Ovary (tissue), 9 donors: ENCODE results near the gene GNG7. TPM values are rescaled to one million over a fixed set of nuclear protein-coding genes. Genes with fewer than 3 reads are reported as not detected.
A peak's percentile ranks its signal among the peaks of the same experiment; 100 is the strongest.

Experiments
- DNase-seq, 5 donors: peaks; one replicate each; pipeline ENCODE4 v3.0.0-alpha.2; 2019 to 2020
- H3K27ac ChIP-seq, 2 donors: fragments of 200-600 bp; one replicate each; pipeline versions ENCODE4 v1.5.1 to v1.8.0; 2019 to 2022
- H3K27me3 ChIP-seq: fragments of 200-600 bp; one replicate; pipeline ENCODE4 v1.8.0; 2022
- H3K36me3 ChIP-seq: fragments of 200-600 bp; sonication (generic); one replicate; pipeline ENCODE4 v1.5.1; 2019
- H3K4me1 ChIP-seq: one replicate; pipeline ENCODE4 v1.8.1; 2013; ENCODE audit warnings: mild to moderate bottlenecking, moderate library complexity; ENCODE audit not compliant: insufficient read depth
- H3K4me3 ChIP-seq: fragments of 200-600 bp; sonication (generic); one replicate; pipeline ENCODE4 v1.5.1; 2017
- H3K9me3 ChIP-seq, 2 donors: fragments of 200-600 bp in 1 of 2; sonication (generic) in 1 of 2; one replicate each; pipeline versions ENCODE4 v1.5.1 to v1.8.1; 2013 to 2019; ENCODE audit warnings: mild to moderate bottlenecking in 1 of 2, moderate library complexity in 1 of 2
- CTCF ChIP-seq, 3 donors: fragments of 450-650 bp in 2 of 3; fragments of 200-600 bp in 1 of 3; IDR thresholded peaks; one replicate each; pipeline versions ENCODE4 v1.5.1 to v1.8.0; 2016 to 2022; ENCODE audit warnings: antibody characterized with exemption in 3 of 3, mild to moderate bottlenecking in 1 of 3
- EP300 ChIP-seq: sonication (generic); formaldehyde crosslinking; IDR thresholded peaks from one replicate; pipeline ENCODE4 v1.6.1; 2017; ENCODE audit warnings: antibody characterized with exemption
- POLR2A ChIP-seq: fragments of 450-650 bp; IDR thresholded peaks from one replicate; pipeline ENCODE4 v1.6.1; 2017; ENCODE audit warnings: antibody characterized with exemption, mild to moderate bottlenecking, moderate library complexity
- WGBS, 3 donors: extraction: QIAGEN DNeasy Blood & Tissue Kit in 1 of 3; methylation state at CpG; one replicate each; pipeline versions ENCODE4 v1.1.5 to v1.1.7; 2013 to 2017; 5-methylcytosine and 5-hydroxymethylcytosine counted together
- intact Hi-C, 4 donors: fragments of 100-400 bp; cut with DNase I; formaldehyde crosslinking; loops; one replicate each; pipeline versions ENCODE4 v1.11.0 to v1.15.1; 2022 to 2023
- polyA plus RNA-seq, 2 donors: library from polyadenylated mRNA; stranded (reverse); fragments of 200-250 nt in 1 of 2; fragments of 350-450 nt in 1 of 2; fragmentation: Illumina TruSeq in 1 of 2; extraction: RNeasy Lipid Tissue Mini Kit (QIAGEN cat#74804) in 1 of 2; gene quantifications; one replicate each; pipeline ENCODE4 v1.2.3, GENCODE V29; 2013 to 2014
- total RNA-seq, 7 donors: library from RNA; depleted of rRNA in 2 of 7; stranded (reverse); fragments of >200 nt in 2 of 7; fragmentation: NEBNext Ultra II Directional in 3 of 7; extraction: Animal tissue kit (Norgen Biotek cat#: 25700) in 3 of 7; gene quantifications; one replicate each; pipeline versions ENCODE4 v1.1.0 to v1.2.4, GENCODE V29; 2016 to 2023
- donor health status: DM: no; HTN: no; CAD: no; lungs with moderate emphysema.
- donor health status: DM: no; HTN: no; CAD: no.
- donor health status: Bipolar disorder and iron deficiency.
- donor health status: DM: yes; HTN: yes; CAD: no.
- donor health status: DM: no; HTN: no; CAD: no.
- donor health status: DM: yes; HTN: yes; CAD: no.

Gene GNG7
- total and polyA plus RNA-seq, 9 donors = 4.1 to 36.3 (median 15.1) TPM

- no peak for TF ChIP-seq CTCF (IDR thresholded peaks at IDR 0.05)
- no peak for TF ChIP-seq POLR2A
- TF ChIP-seq EP300 = no peak
- 2 to 4% (median 3%) methylated on average over 38 to 78 of the region's 78 CpGs for WGBS, 3 donors
- peak in 3 of 5 donors; percentile 49 to 64 (median 53) for DNase-seq
Observed at GRCh38 chr19:2488942-2489731, 213.4 kb downstream of the GNG7 start.

GRCh38 chr19:2488405-2488941, 214.0 kb downstream of the GNG7 start:
- Histone ChIP-seq H3K36me3 (no peaks in the 10 kb centered on the region), H3K9me3 (no peaks in the 10 kb centered on the region), H3K4me3 (peak overlapping the region; percentile 37), H3K4me1 (peaks cover 9% of the 10 kb centered on the region), H3K27ac (no peak overlapping the region), H3K27me3 (no peaks in the 10 kb centered on the region)
- TF ChIP-seq CTCF (IDR thresholded peaks at IDR 0.05) (no peak), EP300 (no peak), POLR2A (no peak)
- intact Hi-C loops = no loop called here
- WGBS, 3 donors = 2 to 4% (median 4%) methylated on average over 32 of the region's 32 CpGs
- no peak for DNase-seq

More at GRCh38 chr19:2488942-2489731, 213.4 kb downstream of the GNG7 start:
- H3K9me3 ChIP-seq = no peaks in the 10 kb centered on the region
- peaks cover 11% of the 10 kb centered on the region for H3K4me1 ChIP-seq
- H3K27me3 ChIP-seq = no peaks in the 10 kb centered on the region
- intact Hi-C loops = no loop called here
- H3K4me3 ChIP-seq = peak overlapping the region; percentile 37
- H3K36me3 ChIP-seq = no peaks in the 10 kb centered on the region
- no peak overlapping the region for H3K27ac ChIP-seq

GRCh38 chr19:2487842-2488241, 214.7 kb downstream of the GNG7 start:
- WGBS, 3 donors = 10 to 25% (median 13%) methylated on average over 15 of the region's 15 CpGs
- H3K27me3 ChIP-seq = no peaks in the 10 kb centered on the region
- TF ChIP-seq EP300 (no peak), CTCF (IDR thresholded peaks at IDR 0.05) (no peak), POLR2A (no peak)
- intact Hi-C loops = no loop called here
- H3K9me3 ChIP-seq = peaks cover 0 to 4% of the 10 kb centered on the region in 2 donors
- H3K4me1 ChIP-seq = peaks cover 9% of the 10 kb centered on the region
- DNase-seq = no peak
- H3K36me3 ChIP-seq = no peaks in the 10 kb centered on the region
- no peak overlapping the region for H3K27ac ChIP-seq
- H3K4me3 ChIP-seq = no peak overlapping the region

- no peak for DNase-seq
- Histone ChIP-seq H3K4me1 (peaks cover 9% of the 10 kb centered on the region), H3K27me3 (no peaks in the 10 kb centered on the region), H3K9me3 (peaks cover 0 to 6% of the 10 kb centered on the region in 2 donors), H3K4me3 (no peak overlapping the region), H3K27ac (no peak overlapping the region), H3K36me3 (no peaks in the 10 kb centered on the region)
- 86 to 90% (median 90%) methylated on average over 12 of the region's 12 CpGs for WGBS, 3 donors
- intact Hi-C loops = no loop called here
- TF ChIP-seq CTCF (IDR thresholded peaks at IDR 0.05) (no peak), EP300 (no peak), POLR2A (no peak)
Observed at GRCh38 chr19:2487090-2487489, 215.4 kb downstream of the GNG7 start.
